Gastroesophageal sphincter (tissue), 3 donors: Measurements from ENCODE around the gene KNDC1.

Experiments used
- CTCF ChIP-seq, 4 experiments: fragments of 200-600 bp in 2 of 4; fragments of 450-650 bp in 2 of 4; sonication (generic) in 1 of 4; IDR thresholded peaks; one replicate each; pipeline ENCODE4 v1.5.1; 2017 to 2019; ENCODE audit warnings: antibody characterized with exemption in 4 of 4, mild to moderate bottlenecking in 2 of 4, moderate library complexity in 2 of 4
- EP300 ChIP-seq: sonication (generic); formaldehyde crosslinking; IDR thresholded peaks from one replicate; pipeline ENCODE4 v1.6.1; 2017; ENCODE audit warnings: antibody characterized with exemption, mild to moderate bottlenecking
- POLR2A ChIP-seq, 2 donors: fragments of 450-650 bp; IDR thresholded peaks; one replicate each; pipeline ENCODE4 v1.6.1; 2017; ENCODE audit warnings: antibody characterized with exemption in 2 of 2, mild to moderate bottlenecking in 2 of 2, moderate library complexity in 1 of 2

- TF ChIP-seq CTCF (IDR thresholded peaks at IDR 0.05) (no peak), EP300 (no peak), POLR2A (IDR thresholded peaks at IDR 0.05) (no peak)
Observed at GRCh38 chr10:133154411-133154810, 5.6 kb upstream of the KNDC1 start.
